GM19239 (cell line): ENCODE measurements around the gene NUDT7.

Experiments used
- DNase-seq: peaks from one replicate; pipeline ENCODE4 v3.0.0; 2011; ENCODE audit warnings: low spot score; ENCODE audit not compliant: insufficient read length
- FAIRE-seq: peaks from 2 replicates; lab custom pipeline; 2011; peaks lifted over from hg19 to GRCh38; lab: Jason Lieb, UNC

The NUDT7 gene

DNA sequence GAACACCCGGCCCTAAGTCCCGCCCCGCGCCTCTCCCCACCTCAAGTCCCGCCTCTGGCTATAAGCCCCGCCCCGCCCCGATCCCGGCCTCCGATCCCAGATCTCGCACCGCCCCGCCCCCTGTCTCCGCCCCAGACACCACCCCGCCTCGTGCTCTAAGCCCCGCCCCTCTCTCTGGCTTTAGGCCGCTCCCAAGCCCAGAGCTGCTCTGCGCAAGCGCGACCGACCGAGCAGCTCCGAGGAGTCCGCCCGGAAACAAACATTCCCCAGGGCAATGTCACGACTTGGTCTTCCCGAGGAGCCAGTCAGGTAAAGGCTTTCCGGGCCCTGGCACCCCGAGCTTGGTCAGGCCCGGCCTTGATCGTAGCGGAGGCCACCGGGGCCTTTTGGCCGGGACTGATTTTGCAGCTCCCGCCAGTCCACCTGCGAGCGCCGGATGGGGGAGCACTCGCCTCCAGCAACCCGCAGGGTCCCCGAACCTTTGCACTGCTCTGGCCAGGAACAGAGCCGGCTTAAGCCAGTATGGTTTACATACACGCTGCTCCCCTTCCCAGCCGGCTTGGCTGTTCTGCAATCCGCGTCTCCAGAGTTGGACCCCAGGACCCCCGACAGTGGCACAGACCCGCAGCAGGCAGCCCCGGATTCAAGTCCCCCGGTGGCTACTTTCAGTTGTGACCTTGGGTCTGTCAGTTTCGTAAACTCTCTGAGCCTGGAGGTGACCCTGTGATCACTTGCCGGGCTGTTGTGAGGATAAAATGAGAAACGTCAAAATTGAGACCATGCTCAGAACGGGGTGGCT is at the start of gene NUDT7:
TSS of gene NUDT7 (plus strand) at position 206 of the 799 bp plus-strand sequence. CDS start at position 275, 69 bp downstream.
- DNase-seq: peak; percentile 83
- FAIRE-seq: peak; percentile 84

DNA sequence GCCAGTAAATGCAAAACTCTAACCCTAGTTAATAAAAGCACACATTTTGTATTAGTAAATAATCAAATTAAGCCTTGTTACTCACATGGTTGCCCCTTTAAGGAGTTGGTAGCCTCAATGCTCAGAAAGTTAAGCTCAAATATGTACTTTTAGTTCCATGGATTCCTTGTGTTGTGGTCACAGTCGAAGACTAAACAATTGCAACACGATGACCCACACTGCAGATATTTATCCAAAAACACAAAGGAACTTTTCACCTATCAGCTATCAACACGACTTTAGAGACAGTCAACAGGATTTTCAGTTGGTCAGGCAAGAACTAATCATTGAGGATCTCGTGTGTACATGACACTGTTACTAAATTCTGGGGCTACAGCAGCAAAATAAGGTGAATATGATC is 47.4 kb upstream of the NUDT7 start:
- DNase-seq (no peak), FAIRE-seq (no peak)

DNA sequence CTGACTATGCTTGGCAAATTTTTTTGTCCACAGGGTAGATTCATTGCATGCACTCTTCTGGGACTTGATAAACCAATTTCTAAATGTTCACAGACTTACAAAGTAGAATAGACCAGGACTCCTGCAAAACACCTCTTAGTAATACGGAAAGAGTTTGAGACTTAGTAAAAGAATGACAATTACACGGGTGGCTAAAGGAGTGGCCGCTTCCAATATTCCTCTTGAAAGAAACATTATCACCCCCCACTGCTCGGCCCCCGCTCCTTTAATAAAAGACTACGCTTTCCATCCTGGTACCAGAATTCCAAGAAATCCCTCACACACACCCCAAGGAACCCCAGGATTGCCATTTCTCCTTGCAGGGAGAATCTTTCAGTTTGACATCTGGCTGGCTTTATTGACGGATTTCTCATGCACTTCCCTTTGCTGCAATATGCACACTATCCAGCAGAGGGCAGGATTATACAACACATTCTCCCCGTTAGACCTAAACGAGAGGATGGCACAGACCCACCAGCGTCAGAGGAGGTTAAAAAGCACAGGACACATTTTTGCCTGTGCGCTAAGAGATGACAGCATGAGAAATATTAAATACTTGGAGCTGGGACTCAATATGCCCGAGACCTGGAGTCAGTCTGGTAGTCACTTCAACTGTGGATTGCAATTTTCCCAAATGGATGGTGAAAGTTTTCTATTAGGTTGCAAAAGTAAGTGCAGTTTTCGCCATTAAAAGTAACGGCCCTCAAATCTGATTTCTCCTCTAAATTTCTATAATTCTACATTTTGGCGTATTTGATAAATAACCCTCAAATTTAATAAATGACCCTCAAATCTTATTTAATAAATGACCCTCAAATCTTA is 46.6 kb upstream of the NUDT7 start:
- DNase-seq (peak; percentile 56), FAIRE-seq (peak; percentile 90)

GRCh38 chr16:77677129-77677528 is 45.2 kb upstream of the NUDT7 start:
- FAIRE-seq (no peak), DNase-seq (no peak)

- FAIRE-seq (no peak), DNase-seq (no peak)
Observed at GRCh38 chr16:77679391-77679790, 42.9 kb upstream of the NUDT7 start.

GRCh38 chr16:77679901-77680300 is 42.4 kb upstream of the NUDT7 start:
- FAIRE-seq (no peak), DNase-seq (no peak)

DNA sequence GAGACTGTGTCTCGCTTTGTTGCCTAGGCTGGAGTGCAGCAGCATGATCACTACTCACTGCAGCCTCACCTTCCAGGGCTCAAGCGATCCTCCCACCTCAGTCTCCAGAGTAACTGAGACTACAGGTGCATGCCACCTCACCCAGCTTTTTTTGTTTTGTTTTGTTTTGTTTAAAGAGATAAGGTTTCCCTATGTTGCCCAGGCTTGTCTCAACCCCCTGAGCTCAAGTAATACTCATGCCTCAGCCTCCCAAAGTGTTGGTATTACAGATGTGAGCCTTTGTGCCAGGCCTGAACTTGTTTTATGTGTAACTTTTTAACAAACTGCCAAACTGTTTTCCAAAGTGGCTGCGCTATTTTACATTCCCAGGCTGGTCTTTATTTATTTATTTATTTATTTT is 41.8 kb upstream of the NUDT7 start:
- DNase-seq: no peak
- no peak for FAIRE-seq

DNA sequence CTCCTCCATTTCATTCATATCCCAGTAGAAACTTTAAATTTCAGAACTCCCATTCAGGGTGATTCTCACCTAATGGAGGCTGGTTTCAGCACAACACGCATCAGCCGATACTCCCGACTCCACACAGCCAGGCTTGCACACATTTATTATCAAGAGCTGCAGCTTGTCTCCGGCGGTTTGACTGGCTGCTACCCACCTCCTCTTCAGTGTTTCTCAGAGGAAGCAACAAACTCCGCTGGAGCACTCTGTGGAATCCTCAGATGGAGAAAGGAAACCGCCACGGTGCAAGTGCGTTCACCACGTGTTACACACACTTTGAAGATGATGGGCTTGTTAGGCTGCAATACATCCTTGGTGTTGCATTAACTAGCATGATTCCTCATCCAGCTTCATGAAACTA is 39.7 kb upstream of the NUDT7 start:
- no peak for DNase-seq
- FAIRE-seq: no peak

- FAIRE-seq (no peak), DNase-seq (no peak)
Observed at GRCh38 chr16:77683397-77684180, 38.7 kb upstream of the NUDT7 start.

- no peak for FAIRE-seq
- DNase-seq: no peak
Observed at GRCh38 chr16:77684181-77684526, 38.2 kb upstream of the NUDT7 start.

DNA sequence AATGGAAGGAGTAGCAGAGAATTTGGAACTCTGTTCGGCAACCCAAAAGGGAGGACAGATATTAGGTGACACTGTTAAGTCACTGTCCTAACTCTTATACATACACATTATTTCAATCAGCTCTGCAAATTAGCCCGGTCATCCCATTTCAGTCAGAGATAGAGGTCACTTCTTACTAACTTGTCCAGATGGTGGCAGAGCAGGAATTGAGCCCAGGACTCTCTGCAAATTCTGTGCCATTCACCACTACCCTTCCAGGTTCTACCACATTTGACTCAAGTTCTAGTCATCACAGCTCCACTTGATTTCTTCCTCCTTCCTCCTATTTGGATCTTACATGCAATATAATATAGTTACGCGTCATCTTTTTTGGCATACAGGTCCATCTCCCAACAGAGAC is 35.9 kb upstream of the NUDT7 start:
- DNase-seq (no peak), FAIRE-seq (no peak)

DNA sequence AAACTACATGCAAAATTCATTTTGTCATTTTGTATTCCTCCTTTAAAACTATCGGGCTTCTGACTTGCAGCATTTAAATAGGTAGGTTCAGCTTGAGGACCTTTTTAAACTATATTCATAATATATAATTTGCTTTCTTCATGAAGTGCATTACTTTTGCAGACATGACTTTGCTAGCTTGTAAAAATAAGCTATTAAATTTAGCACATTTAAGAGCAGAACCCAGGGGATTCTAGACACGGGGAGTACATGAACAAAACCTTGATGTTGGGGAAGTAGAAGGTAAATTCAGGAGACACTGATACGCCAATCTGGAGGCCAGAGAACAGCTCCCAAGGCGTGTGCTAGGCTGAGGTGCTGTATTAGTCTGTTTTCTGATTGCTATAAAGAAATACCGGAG is 32.3 kb upstream of the NUDT7 start:
- no peak for FAIRE-seq

GRCh38 chr16:77690416-77690815 is 31.9 kb upstream of the NUDT7 start:
- FAIRE-seq (no peak), DNase-seq (no peak)

More for the DNA sequence above, 32.3 kb upstream of the NUDT7 start:
- DNase-seq: no peak

GRCh38 chr16:77692612-77693011 is 29.7 kb upstream of the NUDT7 start:
- no peak for FAIRE-seq
- no peak for DNase-seq

GRCh38 chr16:77696149-77696548 is 26.2 kb upstream of the NUDT7 start:
- no peak for FAIRE-seq
- DNase-seq: no peak

GRCh38 chr16:77700846-77701245 is 21.5 kb upstream of the NUDT7 start:
- FAIRE-seq (no peak), DNase-seq (no peak)

DNA sequence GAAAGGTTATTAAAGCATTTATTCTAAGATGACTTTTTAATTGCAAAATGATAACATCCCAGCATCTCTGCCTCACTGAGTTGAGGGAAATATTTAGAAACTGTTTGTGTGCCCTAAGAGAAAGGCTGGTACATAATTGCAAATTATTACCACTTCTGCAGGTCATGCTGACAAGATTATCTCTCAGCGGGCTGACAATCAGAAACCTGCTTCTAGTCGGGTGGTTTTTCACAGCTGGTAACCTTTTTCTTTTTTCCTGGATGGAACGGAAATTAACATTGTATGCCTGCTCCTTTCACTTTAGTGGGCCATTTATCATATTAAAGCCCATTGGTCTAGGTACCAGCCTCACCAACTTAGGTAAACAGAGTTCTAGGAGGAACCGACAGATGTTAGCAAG is 17.0 kb upstream of the NUDT7 start:
- DNase-seq (no peak), FAIRE-seq (no peak)

- FAIRE-seq: no peak
Observed at GRCh38 chr16:77711179-77711578, 11.1 kb upstream of the NUDT7 start.

GRCh38 chr16:77711775-77712174 is 10.5 kb upstream of the NUDT7 start:
- no peak for DNase-seq
- no peak for FAIRE-seq

More at GRCh38 chr16:77711179-77711578, 11.1 kb upstream of the NUDT7 start:
- DNase-seq: no peak

DNA sequence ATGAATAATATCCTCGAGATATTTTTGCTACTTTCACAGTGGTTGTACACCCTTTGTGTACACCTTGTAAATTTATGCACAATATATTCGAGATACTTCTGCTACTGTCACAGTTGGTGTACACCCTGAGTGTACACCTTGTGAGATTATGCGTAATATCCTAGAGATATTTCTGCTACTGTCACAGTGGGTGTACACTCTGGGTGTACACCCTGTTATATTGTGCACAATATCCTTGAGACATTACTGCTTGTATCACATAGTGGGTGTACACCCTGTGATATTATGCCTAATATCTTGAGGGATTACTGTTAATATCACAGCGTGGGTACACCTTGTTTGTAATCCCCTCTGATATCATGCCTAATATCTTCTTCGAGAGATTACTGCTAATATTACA is 7.2 kb upstream of the NUDT7 start:
- FAIRE-seq: no peak
- no peak for DNase-seq
